HG03066 (cell line): ENCODE data around the gene NR6A1.

Source experiments
- ATAC-seq: cut with Tn5 transposase; IDR thresholded peaks from one replicate; pipeline ENCODE4 v1.9.1; 2021; ENCODE audit warnings: low read depth; ENCODE audit not compliant: unreplicated experiment

NR6A1 gene

GRCh38 chr9:124594225-124594624 lies 176.9 kb downstream of the NR6A1 start:
- no peak for ATAC-seq

- no peak for ATAC-seq
Measured at GRCh38 chr9:124593651-124594058, 177.5 kb downstream of the NR6A1 start.

- no peak for ATAC-seq
Measured at GRCh38 chr9:124593200-124593599, 177.9 kb downstream of the NR6A1 start.

GRCh38 chr9:124590889-124591641 lies 180.0 kb downstream of the NR6A1 start:
- no peak for ATAC-seq

- no peak for ATAC-seq
Measured at GRCh38 chr9:124584631-124585030, 186.5 kb downstream of the NR6A1 start.

DNA sequence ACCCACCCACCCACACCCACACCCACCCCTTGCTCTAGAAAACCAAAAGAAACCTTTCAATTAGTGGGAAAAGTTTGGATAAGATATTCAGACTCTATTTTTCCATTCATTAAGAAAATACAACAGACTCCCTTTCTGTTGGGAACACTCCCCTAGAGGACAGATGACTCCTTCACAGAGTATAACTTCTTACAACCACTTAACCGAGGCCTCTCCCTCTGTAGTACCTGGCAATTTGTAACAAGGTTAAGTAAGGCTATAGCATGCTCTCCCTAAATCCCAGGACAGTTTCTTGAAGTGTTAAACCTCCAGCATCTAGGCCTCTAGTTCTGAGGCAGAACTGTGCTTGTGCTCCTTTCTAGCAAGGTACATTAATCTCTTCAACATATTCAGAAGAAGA lies 188.0 kb downstream of the NR6A1 start:
- no peak for ATAC-seq

- no peak for ATAC-seq
Measured at GRCh38 chr9:124580186-124580585, 190.9 kb downstream of the NR6A1 start.

DNA sequence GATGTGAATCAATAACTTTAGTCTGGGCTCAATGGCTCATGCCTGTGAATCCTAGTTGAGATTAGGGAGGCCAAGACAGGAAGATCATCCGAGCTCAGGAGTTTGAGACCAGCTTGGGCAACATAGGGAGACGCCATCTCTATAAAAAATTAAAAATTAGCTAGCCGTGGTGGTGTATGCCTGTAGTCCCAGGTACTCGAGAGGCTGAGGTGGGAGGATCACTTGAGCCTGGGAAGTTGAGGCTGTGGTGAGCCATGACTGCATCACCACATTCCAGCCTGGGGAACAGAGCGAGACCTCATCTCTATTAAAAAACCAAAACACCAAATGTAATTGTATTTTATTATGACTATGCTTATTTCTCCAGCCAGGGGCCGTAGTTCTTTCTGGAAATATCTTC lies 194.4 kb downstream of the NR6A1 start:
- ATAC-seq = no peak

DNA sequence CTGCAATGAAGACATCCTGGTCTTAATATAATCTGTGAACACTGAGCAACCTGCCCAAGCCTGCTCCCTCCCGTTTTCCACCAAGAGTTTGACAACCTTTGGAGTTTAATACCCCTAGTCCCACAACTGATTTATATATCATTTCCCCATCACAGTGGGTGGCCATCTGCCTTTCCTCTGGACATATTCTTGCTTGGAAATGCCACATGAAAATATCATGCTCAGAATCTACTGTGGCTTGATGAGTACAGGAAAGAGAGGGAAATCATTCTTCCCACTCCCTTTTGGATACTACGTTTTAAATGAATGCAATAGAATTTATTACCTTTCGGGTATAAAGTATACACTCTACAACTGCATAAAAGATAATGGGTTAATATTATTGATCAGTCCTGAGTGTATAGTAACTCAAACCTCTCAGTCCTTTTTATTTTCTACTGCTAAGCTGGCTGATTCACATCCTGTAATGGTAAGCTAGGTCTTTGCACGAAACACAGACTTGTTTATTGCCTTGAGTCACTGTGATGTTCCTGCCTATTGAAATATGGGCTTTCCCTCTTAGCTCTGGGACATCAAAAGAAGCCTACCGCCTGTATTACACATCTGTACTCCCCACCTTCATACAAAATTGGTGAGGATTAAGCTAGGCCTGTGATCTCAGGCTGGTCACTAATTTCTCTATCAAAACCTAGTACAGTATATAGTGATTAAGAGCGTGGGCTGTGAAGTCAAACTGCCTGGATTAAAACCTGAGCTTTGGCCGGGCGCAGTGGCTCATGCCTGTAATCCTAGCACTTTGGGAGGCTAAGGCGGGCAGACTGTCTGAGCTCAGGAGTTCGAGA lies 196.4 kb downstream of the NR6A1 start:
- no peak for ATAC-seq

- no peak for ATAC-seq
Measured at GRCh38 chr9:124570942-124571666, 200.0 kb downstream of the NR6A1 start.

GRCh38 chr9:124569942-124570341 lies 201.2 kb downstream of the NR6A1 start:
- ATAC-seq = no peak

GRCh38 chr9:124567362-124567761 lies 203.7 kb downstream of the NR6A1 start:
- ATAC-seq = no peak

- no peak for ATAC-seq
Measured at GRCh38 chr9:124562328-124562727, 208.8 kb downstream of the NR6A1 start.

DNA sequence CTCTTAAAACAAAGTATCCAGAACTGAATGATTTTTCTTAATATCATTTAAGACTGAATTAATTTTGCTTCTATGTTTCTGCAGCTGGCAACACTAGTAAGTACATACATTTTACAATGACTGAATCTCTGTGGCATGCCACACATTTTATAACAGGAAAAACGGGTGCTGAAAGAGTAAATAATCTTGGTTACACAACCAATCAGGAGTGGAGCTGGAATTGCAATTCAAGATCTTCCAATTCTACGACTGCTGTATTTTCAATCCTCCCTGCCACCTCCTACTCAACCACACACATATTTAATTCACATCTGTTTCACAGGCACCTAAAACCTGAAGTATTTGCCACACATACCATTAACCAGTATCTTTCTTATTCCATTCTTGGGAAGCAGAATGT lies 211.2 kb downstream of the NR6A1 start:
- ATAC-seq = no peak

GRCh38 chr9:124558777-124559470 lies 212.2 kb downstream of the NR6A1 start:
- ATAC-seq = no peak

DNA sequence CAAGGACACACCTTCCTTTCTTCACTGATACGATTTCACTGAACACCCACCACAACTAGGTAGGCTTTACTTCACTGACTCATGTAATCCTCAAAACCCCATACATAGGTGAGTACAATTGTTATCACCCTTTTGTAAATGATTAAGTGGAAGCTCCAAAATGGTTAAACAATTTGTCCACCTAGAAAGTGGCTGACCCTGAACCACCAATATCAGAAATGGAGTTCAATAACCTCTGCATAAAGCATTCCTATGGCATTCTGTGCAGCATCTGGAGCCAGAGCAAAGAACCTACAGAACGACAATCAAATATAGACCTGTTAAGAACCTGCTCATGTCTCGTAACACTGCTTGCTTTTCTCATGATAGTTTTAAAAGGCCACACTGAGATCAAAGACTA lies 213.2 kb downstream of the NR6A1 start:
- no peak for ATAC-seq

- no peak for ATAC-seq
Measured at GRCh38 chr9:124555043-124555442, 216.1 kb downstream of the NR6A1 start.

DNA sequence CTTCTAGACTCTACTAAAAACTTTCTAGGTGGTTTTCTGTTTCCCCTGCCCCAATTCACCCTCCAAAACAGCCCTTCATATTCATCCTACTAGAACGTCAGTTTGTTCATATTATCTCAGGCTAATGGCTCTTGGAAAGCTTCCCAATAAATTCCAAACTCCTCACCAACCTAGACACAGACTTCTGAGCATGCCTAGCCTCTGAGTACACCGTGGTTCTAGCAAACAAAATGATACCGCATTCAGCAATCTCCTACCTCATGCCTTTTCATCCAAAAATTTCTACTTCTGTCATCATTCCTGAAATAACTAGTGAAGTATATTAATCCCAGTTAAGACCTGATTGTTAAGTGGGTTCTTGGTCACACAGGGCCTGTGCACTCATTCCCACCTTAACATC lies 217.4 kb downstream of the NR6A1 start:
- ATAC-seq = no peak

DNA sequence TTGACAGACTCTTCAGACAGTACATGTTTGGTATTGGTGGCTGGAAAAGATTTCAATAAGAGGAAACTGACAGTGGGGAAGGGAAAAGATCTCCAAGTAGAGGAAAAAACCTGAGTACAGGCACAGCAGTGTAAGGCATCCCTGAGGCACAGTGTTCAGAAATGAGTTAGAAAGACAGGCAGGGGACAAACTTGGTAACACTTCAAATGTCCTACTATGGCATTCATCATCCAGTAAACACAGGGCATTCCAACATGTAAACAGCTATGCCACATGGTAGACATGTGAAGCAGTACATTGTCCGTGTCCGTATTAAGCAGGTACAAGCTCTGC lies 218.9 kb downstream of the NR6A1 start:
- ATAC-seq = no peak

- no peak for ATAC-seq
Measured at GRCh38 chr9:124551472-124552272, 219.4 kb downstream of the NR6A1 start.
